Panc1 (cell line): ENCODE data around the gene GPC3. TPM values are rescaled to one million over a fixed set of nuclear protein-coding genes. Genes with fewer than 3 reads are reported as not detected.

Experiments used
- ATAC-seq: fragments of 200-7000 bp; cut with Tn5 transposase; 2 replicates; pipeline ENCODE4 v1.9.1; 2020; ENCODE audit warnings: mild to moderate bottlenecking, moderate library complexity
- BruUV-seq: library from RNA; stranded (reverse); fragments of 400-500 nt; replicated peaks from 2 replicates; lab custom pipeline; 2021; lab: Mats Ljungman, UMichigan
- CTCF ChIA-PET: fragments of 300-600 bp; sonication (Branson Sonifier 250); formaldehyde crosslinking; loops from one replicate; lab custom pipeline; 2022; ENCODE audit warnings: antibody characterized with exemption; lab: Charles Lee
- POLR2A ChIA-PET: fragments of 300-600 bp; sonication (Branson Sonifier 250); formaldehyde crosslinking; loops from one replicate; lab custom pipeline; 2022; ENCODE audit warnings: antibody characterized with exemption; lab: Charles Lee
- DNase-seq: peaks from one replicate; pipeline ENCODE4 v3.0.0-alpha.2; 2010; ENCODE audit warnings: low read depth, low spot score
- H3K27ac ChIP-seq: 2 replicates; pipeline ENCODE4 v1.5.1; 2011; ENCODE audit warnings: mild to moderate bottlenecking, low read length, inconsistent platforms
- H3K27me3 ChIP-seq: fragments of 200-500 bp; sonication (Bioruptor generic); 2 replicates; pipeline ENCODE4 v1.6.0; 2014; ENCODE audit warnings: low read length, inconsistent platforms; ENCODE audit not compliant: control insufficient read depth, insufficient read depth
- H3K36me3 ChIP-seq: fragments of 200-500 bp; sonication (Bioruptor generic); 2 replicates; pipeline ENCODE4 v1.5.1; 2014; ENCODE audit warnings: inconsistent platforms, mild to moderate bottlenecking, low read length, moderate library complexity; ENCODE audit not compliant: control insufficient read depth, insufficient read depth
- H3K4me1 ChIP-seq: 2 replicates; pipeline ENCODE4 v1.5.1; 2011; ENCODE audit warnings: inconsistent platforms, mild to moderate bottlenecking, low read length, moderate library complexity; ENCODE audit not compliant: control insufficient read depth, insufficient read depth
- H3K4me3 ChIP-seq, 2 experiments: 2 replicates each; pipeline ENCODE4 v1.5.1; 2011 to 2012; ENCODE audit warnings: low read depth in 2 of 2, low read length in 2 of 2, mild to moderate bottlenecking in 2 of 2, inconsistent platforms in 1 of 2, moderate library complexity in 1 of 2
- H3K9me3 ChIP-seq: fragments of 200-500 bp; sonication (Bioruptor generic); 2 replicates; pipeline ENCODE4 v1.5.1; 2014; ENCODE audit warnings: low read depth, mild to moderate bottlenecking, inconsistent platforms, low read length, moderate library complexity; ENCODE audit not compliant: control insufficient read depth, insufficient read depth
- POLR2AphosphoS5 ChIP-seq: IDR thresholded peaks from 2 replicates; pipeline ENCODE4 v1.6.1; 2012; ENCODE audit warnings: mild to moderate bottlenecking, low read depth, low read length, moderate library complexity
- SIN3A ChIP-seq: IDR thresholded peaks from 2 replicates; pipeline ENCODE4 v1.6.1; 2012; ENCODE audit warnings: low read depth, mild to moderate bottlenecking, low read length, moderate library complexity, borderline replicate concordance; ENCODE audit not compliant: insufficient read depth
- TCF7L2 ChIP-seq: IDR thresholded peaks from 2 replicates; pipeline ENCODE4 v1.6.1; 2011; ENCODE audit warnings: mild to moderate bottlenecking, low read depth, low read length, inconsistent platforms
- in situ Hi-C: cut with HindIII; loops from 2 replicates; pipeline ENCODE4 v1.10.0; 2016; ENCODE audit warnings: low sequenced_read_pairs, low pct_unique_long_range_greater_than_20kb
- intact Hi-C: fragments of 100-400 bp; cut with micrococcal nuclease; formaldehyde crosslinking; loops from one replicate; pipeline ENCODE4 v1.10.0; 2022; ENCODE audit not compliant: unreplicated experiment
- total RNA-seq: library from RNA; stranded (reverse); gene quantifications from one replicate; pipeline ENCODE4 v1.2.1, GENCODE V29; 2021; ENCODE audit not compliant: unreplicated experiment
- TF ChIP-seq, protein P1 (sequence below), 2 experiments: IDR thresholded peaks; 2 replicates each; pipeline ENCODE4 v1.6.1; 2011 to 2012; ENCODE audit warnings: low read depth in 2 of 2, control low read depth in 1 of 2, low read length in 1 of 2, mild to moderate bottlenecking in 1 of 2, moderate library complexity in 1 of 2; ENCODE audit not compliant: insufficient read depth in 1 of 2
- TF ChIP-seq, protein P2 (sequence below): fragments of 450-650 bp; IDR thresholded peaks from 2 replicates; pipeline ENCODE4 v1.5.1; 2017; ENCODE audit warnings: mild to moderate bottlenecking

Gene GPC3
- total RNA-seq, 1 experiment from 2014 or later = 0.95 TPM

DNA sequence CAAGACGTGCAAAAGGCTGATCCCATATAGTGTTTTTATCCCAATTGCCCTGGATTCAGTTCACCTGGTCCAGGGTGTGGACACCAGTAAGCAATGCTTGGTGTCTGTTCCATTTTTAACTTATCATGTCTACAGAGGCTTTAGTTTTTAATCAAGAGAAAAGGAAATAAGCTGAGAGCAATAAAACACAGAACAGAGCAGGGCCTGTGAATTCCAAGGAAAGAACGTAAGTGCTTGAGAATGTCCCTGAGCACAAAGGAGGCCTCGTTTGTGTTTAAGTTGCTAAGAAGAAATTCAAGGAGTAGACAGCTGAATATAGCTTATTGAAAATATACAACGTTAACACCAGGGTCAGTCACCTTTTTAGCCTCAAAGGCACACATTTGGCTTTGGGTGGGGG is 191.3 kb downstream of the GPC3 start:
- DNase-seq (no peak), ATAC-seq (no peak)
- no peak for TF ChIP-seq SIN3A
- TF ChIP-seq, protein P1, sequence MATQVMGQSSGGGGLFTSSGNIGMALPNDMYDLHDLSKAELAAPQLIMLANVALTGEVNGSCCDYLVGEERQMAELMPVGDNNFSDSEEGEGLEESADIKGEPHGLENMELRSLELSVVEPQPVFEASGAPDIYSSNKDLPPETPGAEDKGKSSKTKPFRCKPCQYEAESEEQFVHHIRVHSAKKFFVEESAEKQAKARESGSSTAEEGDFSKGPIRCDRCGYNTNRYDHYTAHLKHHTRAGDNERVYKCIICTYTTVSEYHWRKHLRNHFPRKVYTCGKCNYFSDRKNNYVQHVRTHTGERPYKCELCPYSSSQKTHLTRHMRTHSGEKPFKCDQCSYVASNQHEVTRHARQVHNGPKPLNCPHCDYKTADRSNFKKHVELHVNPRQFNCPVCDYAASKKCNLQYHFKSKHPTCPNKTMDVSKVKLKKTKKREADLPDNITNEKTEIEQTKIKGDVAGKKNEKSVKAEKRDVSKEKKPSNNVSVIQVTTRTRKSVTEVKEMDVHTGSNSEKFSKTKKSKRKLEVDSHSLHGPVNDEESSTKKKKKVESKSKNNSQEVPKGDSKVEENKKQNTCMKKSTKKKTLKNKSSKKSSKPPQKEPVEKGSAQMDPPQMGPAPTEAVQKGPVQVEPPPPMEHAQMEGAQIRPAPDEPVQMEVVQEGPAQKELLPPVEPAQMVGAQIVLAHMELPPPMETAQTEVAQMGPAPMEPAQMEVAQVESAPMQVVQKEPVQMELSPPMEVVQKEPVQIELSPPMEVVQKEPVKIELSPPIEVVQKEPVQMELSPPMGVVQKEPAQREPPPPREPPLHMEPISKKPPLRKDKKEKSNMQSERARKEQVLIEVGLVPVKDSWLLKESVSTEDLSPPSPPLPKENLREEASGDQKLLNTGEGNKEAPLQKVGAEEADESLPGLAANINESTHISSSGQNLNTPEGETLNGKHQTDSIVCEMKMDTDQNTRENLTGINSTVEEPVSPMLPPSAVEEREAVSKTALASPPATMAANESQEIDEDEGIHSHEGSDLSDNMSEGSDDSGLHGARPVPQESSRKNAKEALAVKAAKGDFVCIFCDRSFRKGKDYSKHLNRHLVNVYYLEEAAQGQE (IDR thresholded peaks at IDR 0.05; ENCODE audit: insufficient read depth in 1 of 2, low read depth in 2 of 2, low read length in 1 of 2) = no peak
- no peak for TF ChIP-seq TCF7L2
- TF ChIP-seq, protein P2, sequence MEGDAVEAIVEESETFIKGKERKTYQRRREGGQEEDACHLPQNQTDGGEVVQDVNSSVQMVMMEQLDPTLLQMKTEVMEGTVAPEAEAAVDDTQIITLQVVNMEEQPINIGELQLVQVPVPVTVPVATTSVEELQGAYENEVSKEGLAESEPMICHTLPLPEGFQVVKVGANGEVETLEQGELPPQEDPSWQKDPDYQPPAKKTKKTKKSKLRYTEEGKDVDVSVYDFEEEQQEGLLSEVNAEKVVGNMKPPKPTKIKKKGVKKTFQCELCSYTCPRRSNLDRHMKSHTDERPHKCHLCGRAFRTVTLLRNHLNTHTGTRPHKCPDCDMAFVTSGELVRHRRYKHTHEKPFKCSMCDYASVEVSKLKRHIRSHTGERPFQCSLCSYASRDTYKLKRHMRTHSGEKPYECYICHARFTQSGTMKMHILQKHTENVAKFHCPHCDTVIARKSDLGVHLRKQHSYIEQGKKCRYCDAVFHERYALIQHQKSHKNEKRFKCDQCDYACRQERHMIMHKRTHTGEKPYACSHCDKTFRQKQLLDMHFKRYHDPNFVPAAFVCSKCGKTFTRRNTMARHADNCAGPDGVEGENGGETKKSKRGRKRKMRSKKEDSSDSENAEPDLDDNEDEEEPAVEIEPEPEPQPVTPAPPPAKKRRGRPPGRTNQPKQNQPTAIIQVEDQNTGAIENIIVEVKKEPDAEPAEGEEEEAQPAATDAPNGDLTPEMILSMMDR = no peak
- no peak for TF ChIP-seq POLR2AphosphoS5
- H3K36me3 ChIP-seq = no peaks in the 10 kb centered on the region
- in situ Hi-C loops (no loop called here), intact Hi-C loops (loop anchor here (5.0 to 10.0 kb wide), 2 partner anchors 43 to 351 kb away; no protein-coding TSS in a partner anchor)
- H3K4me1 ChIP-seq = no peaks in the 10 kb centered on the region
- ChIA-PET CTCF (interaction anchor here (0.6 to 0.7 kb wide), 2 partner anchors 105 to 457 kb away, joined by 3 read pairs; no protein-coding TSS in a partner anchor), POLR2A (no interaction called here)
- no peaks in the 10 kb centered on the region for H3K9me3 ChIP-seq
- no peak overlapping the region for H3K27ac ChIP-seq
- BruUV-seq = no TSS peak
- H3K4me3 ChIP-seq = no peak overlapping the region
- no peaks in the 10 kb centered on the region for H3K27me3 ChIP-seq

DNA sequence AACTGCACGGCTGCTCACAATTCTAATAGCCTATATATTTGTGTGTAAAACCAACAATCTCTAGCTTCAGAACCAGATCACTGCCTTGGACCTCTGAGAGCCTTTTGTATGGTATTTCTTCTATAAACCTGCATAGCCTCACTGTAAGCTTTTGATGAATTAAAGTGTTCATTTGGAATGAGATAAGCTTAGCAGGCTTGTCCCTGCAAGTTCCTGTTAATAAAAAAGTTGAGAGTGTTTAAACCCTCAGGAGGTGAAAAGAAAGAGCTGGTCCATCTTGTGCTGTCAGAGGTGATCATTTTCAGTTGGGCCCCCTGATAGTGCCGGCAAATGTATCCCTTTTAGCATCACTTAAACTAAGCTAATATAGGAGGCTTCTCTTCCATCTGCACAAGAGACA is 191.8 kb downstream of the GPC3 start:
- H3K9me3 ChIP-seq = no peaks in the 10 kb centered on the region
- no peak overlapping the region for H3K27ac ChIP-seq
- intact Hi-C loops = loop anchor here (2.0 to 10.0 kb wide), 3 partner anchors 44 to 351 kb away; no protein-coding TSS in a partner anchor
- no TSS peak for BruUV-seq
- in situ Hi-C loops = no loop called here
- H3K27me3 ChIP-seq = no peaks in the 10 kb centered on the region
- TF ChIP-seq, protein P2 = no peak
- no peak for TF ChIP-seq POLR2AphosphoS5
- no peak for TF ChIP-seq SIN3A
- TF ChIP-seq, protein P1 (IDR thresholded peaks at IDR 0.05; ENCODE audit: insufficient read depth in 1 of 2, low read depth in 2 of 2, low read length in 1 of 2) = no peak
- no peaks in the 10 kb centered on the region for H3K36me3 ChIP-seq
- no peak for ATAC-seq
- H3K4me3 ChIP-seq = no peak overlapping the region
- CTCF ChIA-PET = interaction anchor here (0.6 to 0.7 kb wide), 2 partner anchors 105 to 458 kb away, joined by 3 read pairs; no protein-coding TSS in a partner anchor
- POLR2A ChIA-PET = no interaction called here
- H3K4me1 ChIP-seq = no peaks in the 10 kb centered on the region
- DNase-seq = no peak
